ENCODE data around the gene SLC19A1. TPM values are rescaled to one million over a fixed set of nuclear protein-coding genes. Genes with fewer than 3 reads are reported as not detected.

Gene SLC19A1
- total and polyA plus RNA-seq, 7 donors = 1.4 to 3.8 (median 2.3) TPM

DNA sequence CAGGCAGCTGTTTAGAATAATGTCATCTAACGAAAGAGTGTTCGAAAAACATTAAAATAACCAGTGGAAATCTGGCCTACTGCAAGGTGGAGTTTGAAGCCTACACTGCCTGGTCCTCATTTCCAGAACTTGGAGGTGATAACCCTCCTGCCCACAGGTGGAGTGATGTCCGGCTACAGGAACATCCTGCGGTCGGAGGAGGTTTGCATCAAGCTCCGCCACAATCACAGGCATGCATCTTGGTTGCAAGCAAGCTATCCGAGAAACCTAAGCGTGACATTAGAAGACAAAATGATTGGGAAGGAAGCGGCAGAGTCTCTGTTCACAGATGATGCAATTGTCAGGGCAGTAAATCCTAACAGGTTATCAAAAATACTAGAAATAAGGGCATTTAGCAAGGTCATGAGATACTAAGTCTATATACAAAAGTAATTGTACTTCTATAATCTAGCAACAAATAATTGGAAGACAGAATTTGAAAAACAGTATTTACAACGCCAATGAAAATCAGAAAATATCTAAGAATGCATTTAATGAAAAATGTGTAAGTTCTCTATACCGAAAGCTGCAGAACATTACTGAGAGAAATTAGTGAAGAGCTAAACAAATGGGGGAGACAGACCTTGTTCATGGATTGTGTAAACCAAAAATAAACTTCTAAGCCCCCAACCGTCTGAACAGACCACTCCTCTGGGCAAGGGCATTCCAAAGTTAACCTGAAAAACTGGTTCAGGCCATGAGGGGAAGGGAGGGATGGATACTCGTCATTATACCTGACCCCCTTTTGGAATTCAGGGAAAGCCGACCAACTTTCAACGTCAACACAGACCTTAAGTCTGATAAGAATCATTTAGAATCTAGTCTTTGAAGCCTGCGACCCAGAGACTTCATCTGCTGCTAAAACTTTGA is 4.7 kb upstream of the SLC19A1 start:
- peaks cover 0 to 12% (median 4%) of the 10 kb centered on the region in 3 donors for H3K27me3 ChIP-seq (ENCODE audit: insufficient read depth in 3 of 3, low read length in 2 of 3)
- no peak for TF ChIP-seq CTCF (IDR thresholded peaks at IDR 0.05)
- H3K27ac ChIP-seq = no peak overlapping the region
- WGBS, 3 donors = 79 to 82% (median 81%) methylated on average over 16 of the region's 16 CpGs
- H3K36me3 ChIP-seq (ENCODE audit: insufficient read depth in 1 of 2, low read depth in 1 of 2) = no peaks in the 10 kb centered on the region
- ATAC-seq (no peak), DNase-seq (peak in 1 of 2 donors; percentile 8)
- H3K4me1 ChIP-seq = no peaks in the 10 kb centered on the region
- no peaks in the 10 kb centered on the region for H3K9me3 ChIP-seq
- intact Hi-C loops (cut with DNase I) = no loop called here
- H3K4me3 ChIP-seq = no peak overlapping the region

- ATAC-seq = no peak
Measured at GRCh38 chr21:45545691-45546531, 3.7 kb upstream of the SLC19A1 start.

GRCh38 chr21:45545236-45545570 is 3.0 kb upstream of the SLC19A1 start:
- ATAC-seq (no peak), DNase-seq (no peak)
- Histone ChIP-seq H3K9me3 (no peaks in the 10 kb centered on the region), H3K27me3 (ENCODE audit: insufficient read depth in 3 of 3, low read length in 2 of 3) (peaks cover 0 to 5% (median 2%) of the 10 kb centered on the region in 3 donors), H3K27ac (no peak overlapping the region), H3K4me3 (no peak overlapping the region), H3K4me1 (peaks cover 5% of the 10 kb centered on the region), H3K36me3 (ENCODE audit: insufficient read depth in 1 of 2, low read depth in 1 of 2) (no peaks in the 10 kb centered on the region)
- intact Hi-C loops (cut with DNase I) = no loop called here
- no peak for TF ChIP-seq CTCF (IDR thresholded peaks at IDR 0.05)
- WGBS, 3 donors = 88 to 95% (median 94%) methylated on average over 6 of the region's 6 CpGs

More at GRCh38 chr21:45545691-45546531, 3.7 kb upstream of the SLC19A1 start:
- Histone ChIP-seq H3K36me3 (ENCODE audit: insufficient read depth in 1 of 2, low read depth in 1 of 2) (no peaks in the 10 kb centered on the region), H3K27ac (no peak overlapping the region), H3K9me3 (no peaks in the 10 kb centered on the region), H3K27me3 (ENCODE audit: insufficient read depth in 3 of 3, low read length in 2 of 3) (peaks cover 0 to 9% (median 3%) of the 10 kb centered on the region in 3 donors), H3K4me1 (peaks cover 5% of the 10 kb centered on the region), H3K4me3 (no peak overlapping the region)
- intact Hi-C loops (cut with DNase I) = no loop called here
- 86 to 87% (median 86%) methylated on average over 22 of the region's 22 CpGs for WGBS, 3 donors
- peak in 1 of 2 donors; percentile 41 for DNase-seq
- no peak for TF ChIP-seq CTCF (IDR thresholded peaks at IDR 0.05)

- H3K36me3 ChIP-seq (ENCODE audit: insufficient read depth in 1 of 2, low read depth in 1 of 2) = no peaks in the 10 kb centered on the region
- H3K27me3 ChIP-seq (ENCODE audit: insufficient read depth in 3 of 3, low read length in 2 of 3) = no peaks in the 10 kb centered on the region
- DNase-seq = no peak
- intact Hi-C loops (cut with DNase I) = no loop called here
- no peak for ATAC-seq
- no peaks in the 10 kb centered on the region for H3K9me3 ChIP-seq
- no peak overlapping the region for H3K27ac ChIP-seq
- TF ChIP-seq CTCF (IDR thresholded peaks at IDR 0.05) = no peak
- 83 to 91% (median 85%) methylated on average over 17 to 18 of the region's 18 CpGs for WGBS, 3 donors
- H3K4me1 ChIP-seq = peaks cover 5% of the 10 kb centered on the region
- H3K4me3 ChIP-seq = no peak overlapping the region
Measured at GRCh38 chr21:45544449-45545235, 2.4 kb upstream of the SLC19A1 start.
